ENCODE data around the gene ERICH6B. TPM values are rescaled to one million over a fixed set of nuclear protein-coding genes. Genes with fewer than 3 reads are reported as not detected.

The ERICH6B gene
- total and polyA plus RNA-seq, 7 donors, result not detected

GRCh38 chr13:45506811-45507210 is 108.7 kb downstream of the ERICH6B start:
- no peak for TF ChIP-seq POLR2AphosphoS5 (IDR thresholded peaks at IDR 0.05)
- no peak overlapping the region for H3K27ac ChIP-seq
- H3K4me1 ChIP-seq, result no peaks in the 10 kb centered on the region
- no peaks in the 10 kb centered on the region for H3K9me3 ChIP-seq
- H3K4me3 ChIP-seq, result no peak overlapping the region
- no peak for DNase-seq
- H3K27me3 ChIP-seq, result no peaks in the 10 kb centered on the region
- peaks cover 11 to 95% (median 42%) of the 10 kb centered on the region in 4 donors for H3K36me3 ChIP-seq
- intact Hi-C loops (cut with DNase I), result no loop called here
- 88 to 93% methylated on average over 6 of the region's 6 CpGs for WGBS, 2 donors

GRCh38 chr13:45503658-45504057 is 111.9 kb downstream of the ERICH6B start:
- no peak overlapping the region for H3K27ac ChIP-seq
- peaks cover 11 to 77% (median 32%) of the 10 kb centered on the region in 4 donors for H3K36me3 ChIP-seq
- no peak for DNase-seq
- no peaks in the 10 kb centered on the region for H3K9me3 ChIP-seq
- intact Hi-C loops (cut with DNase I), result no loop called here
- no peaks in the 10 kb centered on the region for H3K27me3 ChIP-seq
- H3K4me3 ChIP-seq, result no peak overlapping the region
- H3K4me1 ChIP-seq, result no peaks in the 10 kb centered on the region
- no peak for TF ChIP-seq POLR2A (IDR thresholded peaks at IDR 0.05)
- TF ChIP-seq POLR2AphosphoS5 (IDR thresholded peaks at IDR 0.05), result no peak
- no peak for TF ChIP-seq CTCF (IDR thresholded peaks at IDR 0.05)
- no peak for TF ChIP-seq EP300 (IDR thresholded peaks at IDR 0.05)

GRCh38 chr13:45501175-45501526 is 114.4 kb downstream of the ERICH6B start:
- TF ChIP-seq POLR2AphosphoS5 (IDR thresholded peaks at IDR 0.05) (no peak), EP300 (IDR thresholded peaks at IDR 0.05) (no peak), POLR2A (IDR thresholded peaks at IDR 0.05) (no peak), CTCF (IDR thresholded peaks at IDR 0.05) (no peak)

GRCh38 chr13:45500492-45501174 is 114.9 kb downstream of the ERICH6B start:
- Histone ChIP-seq H3K9me3 (no peaks in the 10 kb centered on the region), H3K36me3 (peaks cover 12 to 77% (median 35%) of the 10 kb centered on the region in 4 donors), H3K27ac (no peak overlapping the region), H3K4me3 (no peak overlapping the region), H3K4me1 (no peaks in the 10 kb centered on the region), H3K27me3 (no peaks in the 10 kb centered on the region)
- intact Hi-C loops (cut with DNase I), result no loop called here
- 65 to 72% methylated on average over 4 of the region's 4 CpGs for WGBS, 2 donors
- no peak for DNase-seq
- TF ChIP-seq EP300 (IDR thresholded peaks at IDR 0.05) (no peak), POLR2A (IDR thresholded peaks at IDR 0.05) (no peak), POLR2AphosphoS5 (IDR thresholded peaks at IDR 0.05) (no peak), CTCF (IDR thresholded peaks at IDR 0.05) (no peak)

More at GRCh38 chr13:45501175-45501526, 114.4 kb downstream of the ERICH6B start:
- Histone ChIP-seq H3K4me1 (no peaks in the 10 kb centered on the region), H3K9me3 (no peaks in the 10 kb centered on the region), H3K4me3 (no peak overlapping the region), H3K36me3 (peaks cover 11 to 77% (median 36%) of the 10 kb centered on the region in 4 donors), H3K27me3 (no peaks in the 10 kb centered on the region), H3K27ac (no peak overlapping the region)
- intact Hi-C loops (cut with DNase I), result no loop called here
- no peak for DNase-seq
- WGBS, 2 donors, result 47 to 68% methylated on average over 1 of the region's 1 CpG

GRCh38 chr13:45496942-45497341 is 118.6 kb downstream of the ERICH6B start:
- no peaks in the 10 kb centered on the region for H3K27me3 ChIP-seq
- 82 to 90% methylated on average over 7 of the region's 7 CpGs for WGBS, 2 donors
- no peak for DNase-seq
- H3K4me3 ChIP-seq, result no peak overlapping the region
- intact Hi-C loops (cut with DNase I), result no loop called here
- H3K4me1 ChIP-seq, result no peaks in the 10 kb centered on the region
- H3K27ac ChIP-seq, result no peak overlapping the region
- no peaks in the 10 kb centered on the region for H3K9me3 ChIP-seq
- peaks cover 11 to 69% (median 16%) of the 10 kb centered on the region in 4 donors for H3K36me3 ChIP-seq
- TF ChIP-seq POLR2AphosphoS5 (IDR thresholded peaks at IDR 0.05), result no peak
- no peak for TF ChIP-seq EP300 (IDR thresholded peaks at IDR 0.05)
- TF ChIP-seq CTCF (IDR thresholded peaks at IDR 0.05), result no peak
- TF ChIP-seq POLR2A (IDR thresholded peaks at IDR 0.05), result no peak

Measured in sigmoid colon (tissue), 7 donors.